ENCODE data around the gene RFPL2.

The RFPL2 gene

DNA sequence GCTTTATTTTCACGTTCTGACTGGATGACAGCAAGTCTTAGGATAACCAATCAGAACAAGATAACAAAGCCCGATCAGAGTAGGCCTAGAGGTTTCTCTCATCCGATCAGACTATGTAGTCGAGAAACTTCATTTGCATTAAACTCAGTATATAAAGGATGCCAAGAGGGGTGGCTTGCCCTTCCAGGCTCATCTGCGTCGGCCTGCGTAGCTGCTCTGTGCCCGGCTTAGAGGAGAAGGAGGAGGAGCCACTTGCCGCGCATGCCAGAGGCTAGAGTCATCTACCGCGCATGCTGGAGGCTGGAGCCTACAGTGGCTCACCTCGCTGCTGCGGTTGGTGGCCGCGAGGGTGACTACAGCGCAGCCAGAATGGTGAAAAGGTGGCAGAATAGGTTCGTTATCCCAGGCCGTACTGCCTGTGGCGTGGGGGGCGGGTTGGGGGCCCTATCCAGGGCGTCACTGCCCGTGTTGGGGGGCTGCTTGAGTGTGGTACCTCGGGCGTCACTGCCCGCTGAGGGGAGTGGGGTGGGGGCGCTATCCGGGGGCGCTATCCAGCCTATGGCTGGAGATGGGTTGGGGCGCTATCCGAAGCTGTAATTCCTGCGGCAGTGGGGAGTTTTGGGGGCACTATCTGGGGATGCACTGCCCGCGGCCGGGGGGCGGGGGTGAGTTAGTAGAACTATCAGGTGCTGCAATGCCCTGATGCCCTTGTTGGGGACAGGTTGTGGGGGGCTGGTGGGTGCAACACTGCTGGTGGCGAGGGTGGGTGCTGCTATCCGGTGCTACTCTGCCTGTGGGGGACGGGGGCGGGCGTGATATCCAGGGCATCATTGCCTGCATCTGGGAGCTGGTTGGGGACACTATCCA lies at the start of gene RFPL2:
RFPL2 (minus strand) TSS at position 218 of the 867 bp plus-strand sequence. CDS start 2,622 bp downstream, outside the sequence.
- H3K36me3 ChIP-seq (ENCODE audit: control insufficient read depth in 5 of 5, insufficient read depth in 5 of 5, low read length in 5 of 5), result no peaks in the 10 kb centered on the region
- no peak within 1 kb of the TSS for H3K9ac ChIP-seq (ENCODE audit: low read length in 5 of 5)
- no peak within 1 kb of the TSS for H3K4me3 ChIP-seq (ENCODE audit: low read depth in 1 of 5, low read length in 5 of 5)
- H3K27me3 ChIP-seq (ENCODE audit: control insufficient read depth in 5 of 5, insufficient read depth in 4 of 5, low read length in 5 of 5), result peaks cover 18 to 39% (median 26%) of the 10 kb centered on the region in 5 donors
- H3K27ac ChIP-seq (ENCODE audit: low read depth, low read length), result no peak within 1 kb of the TSS
- peaks cover 0 to 18% (median 14%) of the 10 kb centered on the region in 5 donors for H3K4me1 ChIP-seq (ENCODE audit: control insufficient read depth in 5 of 5, insufficient read depth in 5 of 5, low read length in 5 of 5)
- H3K9me3 ChIP-seq (ENCODE audit: control insufficient read depth in 5 of 5, low read length in 5 of 5), result no peaks in the 10 kb centered on the region

DNA sequence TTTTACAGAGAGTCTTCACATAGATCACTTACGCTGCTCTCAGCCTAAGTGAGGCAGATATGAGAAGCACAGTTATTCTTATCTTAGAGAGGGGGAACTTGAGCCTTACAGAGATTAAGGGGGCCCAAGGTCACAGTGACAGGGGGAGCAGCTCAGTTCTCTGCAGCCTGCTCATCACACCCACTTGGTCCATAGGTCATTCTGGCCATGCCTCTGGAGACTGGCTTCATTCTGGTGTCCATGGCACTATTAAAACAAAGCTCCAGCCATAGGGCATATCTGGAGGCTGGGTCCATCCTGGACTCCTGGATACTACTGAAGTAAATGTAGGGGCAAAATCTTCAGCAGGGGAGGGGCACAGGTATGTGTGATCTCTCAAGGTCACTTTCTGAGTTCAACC lies 44.4 kb upstream of the RFPL2 start:
- Histone ChIP-seq H3K9me3 (ENCODE audit: control insufficient read depth in 5 of 5, low read length in 5 of 5) (no peaks in the 10 kb centered on the region), H3K4me3 (ENCODE audit: low read depth in 1 of 5, low read length in 5 of 5) (no peak overlapping the region), H3K4me1 (ENCODE audit: control insufficient read depth in 5 of 5, insufficient read depth in 5 of 5, low read length in 5 of 5) (peaks cover 0 to 12% (median 3%) of the 10 kb centered on the region in 5 donors), H3K9ac (ENCODE audit: low read length in 5 of 5) (no peak overlapping the region), H3K27me3 (ENCODE audit: control insufficient read depth in 5 of 5, insufficient read depth in 4 of 5, low read length in 5 of 5) (peaks cover 0 to 11% (median 0%) of the 10 kb centered on the region in 5 donors), H3K27ac (ENCODE audit: low read depth, low read length) (no peak overlapping the region), H3K36me3 (ENCODE audit: control insufficient read depth in 5 of 5, insufficient read depth in 5 of 5, low read length in 5 of 5) (no peaks in the 10 kb centered on the region)

DNA sequence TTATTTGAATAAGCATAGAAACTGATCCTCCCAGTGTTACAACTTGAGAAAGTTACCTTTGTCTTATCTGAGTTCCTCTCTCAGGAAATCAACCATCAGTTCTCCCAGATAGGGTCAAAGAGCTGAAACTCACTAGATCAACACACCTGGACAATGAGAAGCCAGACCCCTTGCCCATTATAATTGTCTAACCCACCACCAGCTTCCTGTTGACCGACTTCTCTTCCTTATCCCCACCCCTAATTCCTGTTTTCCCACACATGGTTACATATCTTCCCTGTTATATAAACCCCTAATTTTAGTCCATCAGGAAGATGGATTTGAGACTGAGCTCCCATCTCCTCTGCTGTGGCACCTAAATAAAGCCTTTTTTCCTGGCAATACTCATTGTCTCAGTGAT lies 43.4 kb upstream of the RFPL2 start:
- H3K4me1 ChIP-seq (ENCODE audit: control insufficient read depth in 5 of 5, insufficient read depth in 5 of 5, low read length in 5 of 5), result peaks cover 0 to 12% (median 3%) of the 10 kb centered on the region in 5 donors
- no peak overlapping the region for H3K4me3 ChIP-seq (ENCODE audit: low read depth in 1 of 5, low read length in 5 of 5)
- no peak overlapping the region for H3K27ac ChIP-seq (ENCODE audit: low read depth, low read length)
- no peaks in the 10 kb centered on the region for H3K9me3 ChIP-seq (ENCODE audit: control insufficient read depth in 5 of 5, low read length in 5 of 5)
- H3K27me3 ChIP-seq (ENCODE audit: control insufficient read depth in 5 of 5, insufficient read depth in 4 of 5, low read length in 5 of 5), result peaks cover 0 to 11% (median 0%) of the 10 kb centered on the region in 5 donors
- no peak overlapping the region for H3K9ac ChIP-seq (ENCODE audit: low read length in 5 of 5)
- no peaks in the 10 kb centered on the region for H3K36me3 ChIP-seq (ENCODE audit: control insufficient read depth in 5 of 5, insufficient read depth in 5 of 5, low read length in 5 of 5)

DNA sequence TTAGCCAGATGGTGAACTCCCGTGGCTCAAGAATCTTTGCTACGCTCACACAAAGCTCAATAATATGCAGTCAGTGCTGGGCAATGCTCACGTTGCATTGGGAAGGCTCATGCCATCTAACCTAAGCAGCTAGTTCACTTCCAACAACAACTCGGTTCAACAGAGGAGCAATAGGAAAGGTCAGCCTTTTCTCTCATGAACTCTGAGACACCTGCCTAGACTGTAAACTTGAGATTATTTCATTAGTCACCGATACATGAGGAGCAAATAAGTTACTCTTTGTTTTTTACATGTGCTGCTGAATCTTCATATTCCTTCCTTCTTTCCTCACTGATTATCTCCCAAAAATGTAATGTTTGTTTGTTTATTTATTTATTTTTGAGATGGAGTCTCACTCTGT lies 41.3 kb upstream of the RFPL2 start:
- Histone ChIP-seq H3K36me3 (ENCODE audit: control insufficient read depth in 5 of 5, insufficient read depth in 5 of 5, low read length in 5 of 5) (no peaks in the 10 kb centered on the region), H3K4me1 (ENCODE audit: control insufficient read depth in 5 of 5, insufficient read depth in 5 of 5, low read length in 5 of 5) (peaks cover 0 to 12% (median 3%) of the 10 kb centered on the region in 5 donors), H3K27ac (ENCODE audit: low read depth, low read length) (no peak overlapping the region), H3K4me3 (ENCODE audit: low read depth in 1 of 5, low read length in 5 of 5) (no peak overlapping the region), H3K9me3 (ENCODE audit: control insufficient read depth in 5 of 5, low read length in 5 of 5) (no peaks in the 10 kb centered on the region), H3K27me3 (ENCODE audit: control insufficient read depth in 5 of 5, insufficient read depth in 4 of 5, low read length in 5 of 5) (peaks cover 0 to 11% (median 0%) of the 10 kb centered on the region in 5 donors), H3K9ac (ENCODE audit: low read length in 5 of 5) (no peak overlapping the region)

DNA sequence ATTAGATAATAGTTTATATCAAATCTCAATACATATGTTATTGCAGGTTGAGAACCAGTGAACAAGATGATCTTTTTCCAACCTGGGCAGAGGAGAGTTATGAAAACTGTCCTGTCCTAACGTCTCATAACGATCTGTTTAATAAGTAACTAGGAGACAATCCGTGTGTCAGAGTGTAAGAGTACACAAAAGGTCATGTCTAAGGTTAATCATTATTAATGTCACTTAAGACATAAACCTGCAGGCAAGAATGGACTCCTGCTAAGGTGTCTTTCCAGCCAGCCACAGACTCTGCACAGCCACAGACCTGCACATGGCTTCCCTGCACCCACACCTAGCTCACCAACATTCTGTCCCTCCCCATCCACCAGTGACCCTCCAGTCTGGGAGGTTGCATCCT lies 40.2 kb upstream of the RFPL2 start:
- H3K9me3 ChIP-seq (ENCODE audit: control insufficient read depth in 5 of 5, low read length in 5 of 5), result no peaks in the 10 kb centered on the region
- peaks cover 0 to 9% (median 0%) of the 10 kb centered on the region in 5 donors for H3K27me3 ChIP-seq (ENCODE audit: control insufficient read depth in 5 of 5, insufficient read depth in 4 of 5, low read length in 5 of 5)
- no peak overlapping the region for H3K4me3 ChIP-seq (ENCODE audit: low read depth in 1 of 5, low read length in 5 of 5)
- no peak overlapping the region for H3K27ac ChIP-seq (ENCODE audit: low read depth, low read length)
- H3K36me3 ChIP-seq (ENCODE audit: control insufficient read depth in 5 of 5, insufficient read depth in 5 of 5, low read length in 5 of 5), result no peaks in the 10 kb centered on the region
- H3K4me1 ChIP-seq (ENCODE audit: control insufficient read depth in 5 of 5, insufficient read depth in 5 of 5, low read length in 5 of 5), result peaks cover 0 to 12% (median 3%) of the 10 kb centered on the region in 5 donors
- no peak overlapping the region for H3K9ac ChIP-seq (ENCODE audit: low read length in 5 of 5)

DNA sequence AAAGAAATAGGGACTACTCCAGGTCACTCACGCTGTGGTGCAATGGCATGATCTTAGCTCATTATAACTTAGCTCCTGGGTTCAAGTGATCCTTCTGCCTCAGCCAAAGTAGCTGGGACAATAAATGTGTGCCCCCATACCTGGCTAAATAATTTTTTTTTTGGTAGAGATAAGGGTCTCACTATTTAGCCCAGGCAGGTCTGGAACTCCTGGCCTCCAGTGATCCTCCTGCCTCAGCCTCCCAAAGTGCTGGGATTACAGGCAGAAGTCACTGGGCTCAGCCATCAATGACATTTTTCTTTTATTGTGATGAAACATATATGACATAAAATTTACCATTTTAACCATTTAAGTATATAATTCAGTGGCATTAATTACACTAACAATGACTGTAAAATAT lies 39.7 kb upstream of the RFPL2 start:
- H3K4me1 ChIP-seq (ENCODE audit: control insufficient read depth in 5 of 5, insufficient read depth in 5 of 5, low read length in 5 of 5), result peaks cover 0 to 12% (median 3%) of the 10 kb centered on the region in 5 donors
- no peaks in the 10 kb centered on the region for H3K9me3 ChIP-seq (ENCODE audit: control insufficient read depth in 5 of 5, low read length in 5 of 5)
- H3K4me3 ChIP-seq (ENCODE audit: low read depth in 1 of 5, low read length in 5 of 5), result no peak overlapping the region
- no peak overlapping the region for H3K27ac ChIP-seq (ENCODE audit: low read depth, low read length)
- no peak overlapping the region for H3K9ac ChIP-seq (ENCODE audit: low read length in 5 of 5)
- H3K27me3 ChIP-seq (ENCODE audit: control insufficient read depth in 5 of 5, insufficient read depth in 4 of 5, low read length in 5 of 5), result peaks cover 0 to 6% (median 0%) of the 10 kb centered on the region in 5 donors
- no peaks in the 10 kb centered on the region for H3K36me3 ChIP-seq (ENCODE audit: control insufficient read depth in 5 of 5, insufficient read depth in 5 of 5, low read length in 5 of 5)

DNA sequence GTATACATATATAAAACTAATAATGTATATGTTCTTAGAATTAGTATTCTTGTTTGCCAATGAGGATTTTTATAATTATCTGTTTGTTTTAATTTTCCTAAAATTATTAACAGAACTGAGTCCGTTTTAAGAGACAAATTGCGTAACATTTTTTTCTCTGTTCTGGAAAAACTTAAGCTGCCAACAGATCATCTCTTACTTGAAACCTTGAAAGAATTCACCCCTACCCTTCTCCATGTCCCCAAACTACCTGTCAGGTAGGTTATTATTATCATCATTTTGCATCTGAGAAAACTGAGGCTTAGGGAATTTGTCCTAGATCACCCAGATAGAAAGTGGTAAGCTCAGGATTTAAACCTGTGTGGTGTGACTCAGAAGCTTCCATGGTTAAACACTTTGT lies 35.6 kb upstream of the RFPL2 start:
- H3K27me3 ChIP-seq (ENCODE audit: control insufficient read depth in 5 of 5, insufficient read depth in 4 of 5, low read length in 5 of 5), result peaks cover 0 to 4% (median 0%) of the 10 kb centered on the region in 5 donors
- no peak overlapping the region for H3K4me3 ChIP-seq (ENCODE audit: low read depth in 1 of 5, low read length in 5 of 5)
- H3K36me3 ChIP-seq (ENCODE audit: control insufficient read depth in 5 of 5, insufficient read depth in 5 of 5, low read length in 5 of 5), result peaks cover 0 to 2% (median 0%) of the 10 kb centered on the region in 5 donors
- no peak overlapping the region for H3K27ac ChIP-seq (ENCODE audit: low read depth, low read length)
- H3K9ac ChIP-seq (ENCODE audit: low read length in 5 of 5), result no peak overlapping the region
- no peaks in the 10 kb centered on the region for H3K9me3 ChIP-seq (ENCODE audit: control insufficient read depth in 5 of 5, low read length in 5 of 5)
- no peaks in the 10 kb centered on the region for H3K4me1 ChIP-seq (ENCODE audit: control insufficient read depth in 5 of 5, insufficient read depth in 5 of 5, low read length in 5 of 5)

DNA sequence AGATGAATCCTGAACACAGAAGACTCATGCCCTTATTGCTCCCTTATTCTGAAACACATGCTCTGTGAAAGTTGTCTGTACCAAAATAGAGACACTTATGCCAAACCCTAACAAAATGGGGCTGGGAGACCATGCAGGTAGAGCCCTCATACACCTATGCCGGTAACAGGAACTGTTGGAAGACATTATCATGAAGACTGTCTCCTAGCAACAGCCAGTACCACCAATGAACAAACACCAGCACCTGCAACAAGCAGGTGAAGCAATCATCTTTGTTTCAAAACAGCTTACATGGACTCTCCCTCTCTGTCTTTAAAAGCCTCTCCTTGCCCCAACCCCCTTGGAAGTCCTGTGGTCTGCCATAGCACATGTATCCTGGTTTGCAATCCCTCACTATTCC lies 33.0 kb upstream of the RFPL2 start:
- Histone ChIP-seq H3K36me3 (ENCODE audit: control insufficient read depth in 5 of 5, insufficient read depth in 5 of 5, low read length in 5 of 5) (peaks cover 0 to 4% (median 0%) of the 10 kb centered on the region in 5 donors), H3K4me3 (ENCODE audit: low read depth in 1 of 5, low read length in 5 of 5) (no peak overlapping the region), H3K9me3 (ENCODE audit: control insufficient read depth in 5 of 5, low read length in 5 of 5) (no peaks in the 10 kb centered on the region), H3K9ac (ENCODE audit: low read length in 5 of 5) (no peak overlapping the region), H3K4me1 (ENCODE audit: control insufficient read depth in 5 of 5, insufficient read depth in 5 of 5, low read length in 5 of 5) (no peaks in the 10 kb centered on the region), H3K27me3 (ENCODE audit: control insufficient read depth in 5 of 5, insufficient read depth in 4 of 5, low read length in 5 of 5) (peaks cover 0 to 4% (median 0%) of the 10 kb centered on the region in 5 donors), H3K27ac (ENCODE audit: low read depth, low read length) (no peak overlapping the region)

DNA sequence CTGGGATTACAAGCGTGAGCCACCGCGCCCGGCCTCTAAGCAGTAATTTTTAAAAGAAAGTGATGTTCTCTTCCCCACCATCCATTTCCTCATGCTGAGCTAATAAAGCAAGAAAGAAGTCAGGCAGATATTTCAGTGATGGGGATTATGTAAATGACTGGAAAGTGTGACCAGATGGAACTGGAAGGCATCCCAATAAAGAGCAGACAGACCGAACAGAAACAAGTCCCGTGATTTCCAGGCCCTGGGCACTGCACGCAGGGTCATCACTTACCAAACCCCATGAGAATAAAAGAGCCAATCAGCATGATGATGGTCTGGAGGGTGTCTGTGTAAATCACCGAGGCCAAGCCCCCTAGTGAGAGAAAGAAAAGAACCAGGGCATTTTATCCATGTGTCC lies 32.1 kb upstream of the RFPL2 start:
- H3K4me1 ChIP-seq (ENCODE audit: control insufficient read depth in 5 of 5, insufficient read depth in 5 of 5, low read length in 5 of 5), result no peaks in the 10 kb centered on the region
- H3K9me3 ChIP-seq (ENCODE audit: control insufficient read depth in 5 of 5, low read length in 5 of 5), result no peaks in the 10 kb centered on the region
- H3K9ac ChIP-seq (ENCODE audit: low read length in 5 of 5), result no peak overlapping the region
- H3K4me3 ChIP-seq (ENCODE audit: low read depth in 1 of 5, low read length in 5 of 5), result no peak overlapping the region
- H3K27ac ChIP-seq (ENCODE audit: low read depth, low read length), result no peak overlapping the region
- peaks cover 0 to 4% (median 0%) of the 10 kb centered on the region in 5 donors for H3K27me3 ChIP-seq (ENCODE audit: control insufficient read depth in 5 of 5, insufficient read depth in 4 of 5, low read length in 5 of 5)
- peaks cover 0 to 9% (median 0%) of the 10 kb centered on the region in 5 donors for H3K36me3 ChIP-seq (ENCODE audit: control insufficient read depth in 5 of 5, insufficient read depth in 5 of 5, low read length in 5 of 5)

DNA sequence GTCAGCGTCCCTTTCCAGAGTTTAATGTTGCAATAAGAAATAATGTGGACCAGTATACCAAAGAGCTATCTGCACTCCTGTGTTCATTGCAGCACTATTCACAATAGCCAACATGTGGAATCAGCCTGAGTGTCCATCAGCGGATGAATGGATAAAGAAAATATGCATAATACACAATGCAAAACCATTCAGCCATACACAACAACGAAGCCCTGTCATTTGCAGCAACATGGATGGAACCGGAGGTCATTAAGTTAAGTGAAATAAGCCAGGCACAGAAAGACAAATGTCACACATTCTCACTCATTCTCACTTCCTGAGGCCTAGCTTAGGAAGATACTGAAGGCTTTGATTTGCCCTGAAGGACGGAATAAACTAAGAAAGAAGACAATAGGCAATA lies 28.2 kb upstream of the RFPL2 start:
- no peak overlapping the region for H3K9ac ChIP-seq (ENCODE audit: low read length in 5 of 5)
- no peaks in the 10 kb centered on the region for H3K4me1 ChIP-seq (ENCODE audit: control insufficient read depth in 5 of 5, insufficient read depth in 5 of 5, low read length in 5 of 5)
- H3K9me3 ChIP-seq (ENCODE audit: control insufficient read depth in 5 of 5, low read length in 5 of 5), result no peaks in the 10 kb centered on the region
- H3K36me3 ChIP-seq (ENCODE audit: control insufficient read depth in 5 of 5, insufficient read depth in 5 of 5, low read length in 5 of 5), result peaks cover 0 to 14% (median 0%) of the 10 kb centered on the region in 5 donors
- no peak overlapping the region for H3K4me3 ChIP-seq (ENCODE audit: low read depth in 1 of 5, low read length in 5 of 5)
- no peak overlapping the region for H3K27ac ChIP-seq (ENCODE audit: low read depth, low read length)
- peaks cover 0 to 4% (median 0%) of the 10 kb centered on the region in 5 donors for H3K27me3 ChIP-seq (ENCODE audit: control insufficient read depth in 5 of 5, insufficient read depth in 4 of 5, low read length in 5 of 5)
